GM13976 (cell line): ENCODE data around the gene RASA3.

Source experiments
- DNase-seq: peaks from one replicate; pipeline ENCODE4 v3.0.0; 2012; ENCODE audit warnings: low spot score
- CTCF ChIP-seq: IDR thresholded peaks from 2 replicates; pipeline ENCODE4 v1.5.1; 2012; ENCODE audit warnings: borderline replicate concordance, mild to moderate bottlenecking; ENCODE audit not compliant: insufficient read depth; ENCODE audit errors: extremely low read depth, missing control alignments, control extremely low read depth
- in situ Hi-C: fragments of 300-500 bp; cut with MboI; formaldehyde crosslinking; loops from one replicate; pipeline ENCODE4 v1.12.0; 2022; ENCODE audit warnings: low sequenced_read_pairs, mixed read lengths, inconsistent platforms; ENCODE audit not compliant: unreplicated experiment

Gene RASA3

DNA sequence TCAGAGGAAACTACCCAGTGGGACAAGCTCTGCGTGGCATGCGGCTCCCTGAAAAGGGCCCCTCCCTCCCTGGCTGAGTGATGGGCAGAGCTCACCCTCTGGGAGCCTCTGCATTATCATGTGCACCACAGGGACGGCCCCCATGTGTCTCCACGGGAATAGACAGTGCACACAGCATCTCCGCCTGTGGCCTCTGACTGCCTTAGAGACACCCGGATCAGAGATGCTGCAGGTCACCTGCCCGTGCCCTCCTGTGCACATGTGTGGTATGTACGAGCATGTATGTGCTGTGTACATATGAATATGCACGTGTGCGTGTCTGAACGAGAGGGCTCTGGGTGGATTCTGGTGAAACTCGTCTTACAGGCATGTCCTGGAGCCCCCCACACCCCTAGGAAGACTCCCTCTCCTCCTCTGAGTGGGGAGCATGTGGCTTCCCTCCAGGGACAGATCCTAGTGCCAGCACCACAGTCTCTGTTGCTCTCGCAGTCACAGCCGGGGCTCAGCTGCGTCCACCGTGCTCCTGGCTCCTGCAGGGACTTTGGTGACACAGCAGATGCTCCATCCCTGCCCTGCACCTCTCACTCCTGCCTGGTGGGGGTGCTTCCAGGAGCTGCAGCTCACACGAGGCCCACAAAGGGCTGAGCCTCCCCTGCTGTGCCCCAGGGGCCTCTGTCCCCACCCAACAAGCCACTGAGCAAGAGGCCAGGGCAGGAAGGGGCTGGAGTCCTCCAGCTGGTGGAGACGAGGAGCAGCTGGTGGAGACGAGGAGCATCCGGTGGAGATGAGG lies 178.2 kb downstream of the RASA3 start:
- no peak for TF ChIP-seq CTCF
- DNase-seq, result no peak
- in situ Hi-C loops, result no loop called here

DNA sequence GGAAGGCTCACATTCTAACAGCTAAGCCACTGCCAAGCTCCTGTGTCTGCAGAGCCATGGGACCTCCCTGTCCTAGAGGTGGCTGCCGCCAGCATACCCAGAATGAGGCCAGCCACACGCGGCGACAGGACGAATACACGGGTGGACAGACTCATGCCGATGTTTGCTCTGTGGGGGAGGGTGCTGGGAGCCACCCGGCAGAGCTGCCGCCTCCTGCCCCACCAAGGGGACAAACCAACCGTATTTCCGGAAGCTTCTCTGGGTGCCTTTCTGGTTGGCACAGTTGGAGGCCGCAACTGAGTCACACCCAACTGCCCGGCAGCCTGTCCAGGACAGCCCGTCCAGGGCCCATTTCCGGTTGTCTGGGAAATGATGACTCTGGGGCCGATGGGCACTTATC lies 178.9 kb downstream of the RASA3 start:
- TF ChIP-seq CTCF, result no peak
- no peak for DNase-seq
- in situ Hi-C loops, result no loop called here

DNA sequence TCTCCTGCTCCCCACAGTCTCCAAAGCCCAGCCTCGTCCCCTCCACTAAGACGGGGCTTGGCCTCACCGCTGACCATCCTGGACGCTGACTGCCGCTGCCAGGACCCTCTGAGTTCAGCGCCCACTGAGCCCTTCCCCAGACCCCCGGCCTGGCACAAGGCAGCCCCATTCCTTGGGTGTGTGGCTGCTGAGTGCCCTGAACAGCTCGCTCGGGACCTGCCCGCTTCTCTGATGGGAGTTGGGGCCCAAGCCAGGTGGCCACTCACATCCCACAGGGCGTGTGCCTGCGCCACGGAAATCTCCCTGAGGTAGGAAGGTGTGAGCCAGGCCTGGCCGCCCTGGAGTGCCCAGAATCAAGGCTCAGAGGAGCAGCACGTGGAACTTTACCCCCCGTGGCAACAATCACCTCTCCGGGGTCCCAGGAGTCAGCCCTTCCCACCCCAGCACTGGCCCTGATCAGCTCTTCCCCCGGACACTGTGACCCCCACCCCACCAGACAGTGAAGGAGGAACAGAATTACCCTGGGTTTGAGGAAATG lies 179.4 kb downstream of the RASA3 start:
- in situ Hi-C loops, result no loop called here
- no peak for DNase-seq
- TF ChIP-seq CTCF, result no peak

- in situ Hi-C loops, result no loop called here
- no peak for DNase-seq
Measured at GRCh38 chr13:113952151-113952982, 180.1 kb downstream of the RASA3 start.

GRCh38 chr13:113951246-113951999 lies 181.0 kb downstream of the RASA3 start:
- in situ Hi-C loops, result no loop called here
- TF ChIP-seq CTCF, result peak; percentile 82
- peak; percentile 90 for DNase-seq

More at GRCh38 chr13:113952151-113952982, 180.1 kb downstream of the RASA3 start:
- TF ChIP-seq CTCF, result no peak

GRCh38 chr13:113950451-113951245 lies 181.8 kb downstream of the RASA3 start:
- no peak for TF ChIP-seq CTCF
- in situ Hi-C loops, result no loop called here
- DNase-seq, result no peak
